Measurements from ENCODE around the gene GLYATL3. TPM values are rescaled to one million over a fixed set of nuclear protein-coding genes. Genes with fewer than 3 reads are reported as not detected.

GLYATL3 gene
- polyA plus RNA-seq, 1 donor, result not detected

Other genes starting within 250 kb of the GLYATL3 start
- gene MMUT, start 36.7 kb upstream of the GLYATL3 start, polyA plus RNA-seq (ENCODE audit: insufficient read length), result 20.2 TPM
- 7.0 TPM for gene CENPQ, start 36.6 kb upstream of the GLYATL3 start, polyA plus RNA-seq (ENCODE audit: insufficient read length)
- 3.0 TPM for gene C6orf141, start 50.7 kb downstream of the GLYATL3 start, polyA plus RNA-seq (ENCODE audit: insufficient read length)
- 1.7 TPM for gene RHAG, start 136.9 kb downstream of the GLYATL3 start, polyA plus RNA-seq (ENCODE audit: insufficient read length)
- not detected for gene CRISP2, start 213.6 kb downstream of the GLYATL3 start, polyA plus RNA-seq (ENCODE audit: insufficient read length)
- 0.14 TPM for gene CRISP3, start 244.5 kb downstream of the GLYATL3 start, polyA plus RNA-seq (ENCODE audit: insufficient read length)

Measured in hindlimb muscle (tissue), 1 donor.